CD4-positive, alpha-beta T cell treated with Interleukin-15 for 4 hours (primary cell): Measurements from ENCODE around the gene C17orf107.

Experiments used
- DNase-seq: peaks from one replicate; pipeline ENCODE4 v3.0.0-alpha.2; 2020; ENCODE audit warnings: low spot score

Gene C17orf107

GRCh38 chr17:4937553-4937952, 38.2 kb downstream of the C17orf107 start:
- no peak for DNase-seq

- DNase-seq = no peak
Observed at GRCh38 chr17:4938069-4938491, 38.7 kb downstream of the C17orf107 start.

- DNase-seq = no peak
Observed at GRCh38 chr17:4938688-4939545, 39.6 kb downstream of the C17orf107 start.

GRCh38 chr17:4939546-4939795, 40.1 kb downstream of the C17orf107 start:
- no peak for DNase-seq

- DNase-seq = peak; percentile 99
Observed at GRCh38 chr17:4939796-4940554, 40.6 kb downstream of the C17orf107 start, which contains the start of the genes RNF167 and SLC25A11. TSS of gene RNF167 (plus strand) at chr17:4940268. CDS start at chr17:4940910, 642 bp downstream. TSS of gene SLC25A11 (minus strand) at chr17:4940046. CDS start at chr17:4939910, 136 bp downstream.

- no peak for DNase-seq
Observed at GRCh38 chr17:4940555-4941318, 41.4 kb downstream of the C17orf107 start.

- DNase-seq = no peak
Observed at GRCh38 chr17:4941319-4941610, 41.9 kb downstream of the C17orf107 start.

- DNase-seq = no peak
Observed at GRCh38 chr17:4942760-4943508, 43.6 kb downstream of the C17orf107 start.

- DNase-seq = peak; percentile 62
Observed at GRCh38 chr17:4944163-4944553, 44.8 kb downstream of the C17orf107 start.

- DNase-seq = no peak
Observed at GRCh38 chr17:4944554-4945175, 45.3 kb downstream of the C17orf107 start.

GRCh38 chr17:4945176-4945943, 46.0 kb downstream of the C17orf107 start:
- peak; percentile 85 for DNase-seq

- no peak for DNase-seq
Observed at GRCh38 chr17:4945944-4946280, 46.6 kb downstream of the C17orf107 start.

- DNase-seq = no peak
Observed at GRCh38 chr17:4946312-4946976, 47.1 kb downstream of the C17orf107 start.

GRCh38 chr17:4947010-4947410, 47.7 kb downstream of the C17orf107 start:
- DNase-seq = no peak

GRCh38 chr17:4947411-4948165, 48.3 kb downstream of the C17orf107 start:
- DNase-seq = peak; percentile 64

- DNase-seq = peak; percentile 94
Observed at GRCh38 chr17:4948166-4948930, 49.0 kb downstream of the C17orf107 start, which contains the start of gene PFN1. TSS of gene PFN1 (minus strand) at chr17:4948530. CDS start at chr17:4948394, 136 bp downstream.

- peak; percentile 74 for DNase-seq
Observed at GRCh38 chr17:4948931-4949320, 49.6 kb downstream of the C17orf107 start.

- DNase-seq = peak; percentile 86
Observed at GRCh38 chr17:4949321-4950074, 50.2 kb downstream of the C17orf107 start.
